ENCODE measurements around the gene TBC1D21.
A peak's percentile ranks its signal among the peaks of the same experiment; 100 is the strongest.

The TBC1D21 gene

DNA sequence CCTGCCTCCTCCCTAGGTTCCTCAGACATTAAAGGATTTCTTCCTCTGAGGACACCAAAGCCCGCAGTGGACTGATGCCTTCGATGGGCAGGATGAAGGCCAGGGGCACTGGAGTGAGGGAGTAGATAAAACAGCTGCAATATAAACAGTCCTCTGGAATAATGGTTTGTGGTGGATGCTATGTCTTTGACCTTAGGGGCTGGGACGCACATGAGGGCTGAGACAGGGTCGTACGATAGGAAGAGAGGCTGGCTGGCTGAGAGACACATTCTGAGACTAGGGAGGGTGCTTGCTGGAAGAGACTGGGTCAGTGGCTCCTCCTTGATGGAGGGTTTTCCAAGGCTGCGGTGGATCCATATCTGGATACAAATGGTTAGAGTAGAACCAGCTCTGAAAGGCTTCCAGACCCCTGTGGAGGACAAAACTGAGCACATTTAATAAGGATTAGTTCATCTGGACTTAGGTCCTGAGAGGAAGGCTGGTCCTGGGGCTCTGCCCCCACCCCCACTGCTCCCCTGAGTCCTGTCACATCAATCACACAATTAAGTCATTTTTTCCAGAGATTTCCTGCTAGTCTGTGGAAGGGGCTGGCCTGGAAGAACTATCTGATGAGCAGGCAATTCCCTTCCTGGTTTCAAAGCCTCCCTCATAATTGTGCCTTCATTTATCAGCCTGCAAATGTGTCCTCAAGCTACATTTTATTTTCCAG lies 15.8 kb downstream of the TBC1D21 start:
- no peak for DNase-seq (ENCODE audit: low read depth)

DNA sequence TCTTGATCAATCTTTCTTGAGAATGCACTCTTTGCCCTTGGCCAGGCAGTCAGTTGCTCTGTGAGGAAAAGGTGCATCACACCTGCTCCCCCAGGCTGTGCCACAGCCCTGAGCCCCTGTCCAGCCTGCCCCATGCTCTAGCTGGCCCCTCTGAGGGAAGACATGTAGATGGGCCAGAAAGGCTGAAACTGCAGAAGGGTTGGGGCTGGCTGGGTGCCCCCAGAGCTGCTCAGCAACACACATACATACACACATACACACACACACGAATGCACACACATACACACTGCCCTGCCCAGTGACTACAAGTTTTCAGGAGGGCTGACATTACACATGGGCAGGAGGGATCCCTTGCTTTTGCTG lies 16.4 kb downstream of the TBC1D21 start:
- no peak for DNase-seq (ENCODE audit: low read depth)

DNA sequence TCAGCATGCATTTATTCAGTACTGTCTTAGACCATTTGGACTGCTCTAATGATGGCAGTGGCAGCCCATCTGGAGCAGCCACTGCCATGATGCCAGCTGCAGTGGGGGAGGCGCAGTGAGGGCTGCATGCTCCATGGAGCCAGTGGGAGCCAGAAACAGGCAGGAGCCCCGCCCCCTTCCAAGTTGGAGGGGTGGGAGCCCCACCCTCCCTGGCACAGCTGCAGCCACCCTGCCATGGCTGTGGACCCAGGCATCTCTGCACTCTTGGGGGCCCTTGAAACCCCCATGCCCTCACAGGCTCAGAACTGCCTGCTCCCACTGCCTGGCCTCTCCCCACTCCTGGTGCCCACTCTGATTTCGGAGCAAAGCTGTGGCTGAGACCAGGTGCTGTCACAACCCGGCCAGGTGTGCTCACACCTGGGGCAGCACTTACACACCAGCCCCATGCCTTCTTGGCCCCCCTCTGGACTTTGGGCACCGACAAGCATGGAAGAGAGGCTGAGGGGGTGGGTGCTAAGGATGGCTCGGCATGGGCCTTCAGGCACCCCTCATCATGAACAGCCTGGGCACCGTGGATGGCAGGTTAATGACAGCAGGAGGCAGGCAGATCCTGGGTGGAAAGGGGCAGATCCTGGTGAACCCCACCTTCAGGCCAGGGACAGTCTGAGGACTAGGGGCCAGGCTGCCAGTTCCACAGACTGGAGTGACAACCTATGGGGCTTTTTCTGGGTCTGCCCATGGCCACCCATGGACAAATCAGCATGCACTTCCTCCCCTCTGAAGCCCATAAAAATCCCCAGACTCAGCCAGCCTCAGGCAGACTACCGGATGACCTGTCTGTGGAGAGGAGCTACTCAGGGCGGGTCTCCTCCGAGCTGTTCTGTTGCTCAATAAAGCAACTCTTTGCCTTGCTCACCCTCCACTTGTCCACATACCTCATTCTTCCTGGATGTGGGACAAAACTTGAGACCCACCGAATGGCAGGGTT lies 18.3 kb downstream of the TBC1D21 start:
- no peak for DNase-seq (ENCODE audit: low read depth)

DNA sequence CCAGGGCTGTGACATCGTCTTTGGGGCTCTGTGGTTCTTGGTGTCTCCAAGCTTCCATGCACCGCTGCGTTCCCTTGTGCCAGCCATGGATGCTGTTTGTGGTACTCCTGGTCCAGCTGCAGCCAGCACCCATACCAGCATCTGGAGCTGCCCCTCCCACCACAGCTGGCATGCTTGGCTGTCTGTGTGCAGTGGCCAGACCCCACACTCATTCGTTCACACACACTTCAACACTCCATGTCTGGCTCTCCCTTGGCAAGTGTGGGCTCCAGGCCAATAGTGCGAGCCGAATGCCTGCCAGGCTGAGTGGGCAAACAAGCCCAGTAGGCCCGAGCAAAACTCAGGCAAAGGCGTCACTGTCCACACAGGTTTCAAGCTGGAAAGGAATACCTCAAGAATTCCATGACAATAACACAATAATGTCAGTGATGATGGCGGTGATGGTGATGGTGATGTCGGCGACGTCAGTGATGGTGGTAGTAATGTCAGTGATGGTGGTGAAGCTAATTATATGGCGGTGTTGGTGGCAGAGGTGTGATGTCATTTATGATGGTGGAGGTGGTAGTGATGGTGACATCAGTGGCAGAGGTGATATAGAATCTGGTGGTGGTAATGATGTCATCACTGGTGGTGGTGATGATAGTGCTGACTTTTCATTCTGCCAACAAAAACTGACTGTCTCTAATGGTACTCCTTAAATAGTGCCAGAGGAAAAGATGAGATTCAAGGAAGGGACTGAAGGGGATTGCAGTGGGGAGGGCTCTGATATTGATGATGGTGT lies 19.3 kb downstream of the TBC1D21 start:
- DNase-seq (ENCODE audit: low read depth): no peak

DNA sequence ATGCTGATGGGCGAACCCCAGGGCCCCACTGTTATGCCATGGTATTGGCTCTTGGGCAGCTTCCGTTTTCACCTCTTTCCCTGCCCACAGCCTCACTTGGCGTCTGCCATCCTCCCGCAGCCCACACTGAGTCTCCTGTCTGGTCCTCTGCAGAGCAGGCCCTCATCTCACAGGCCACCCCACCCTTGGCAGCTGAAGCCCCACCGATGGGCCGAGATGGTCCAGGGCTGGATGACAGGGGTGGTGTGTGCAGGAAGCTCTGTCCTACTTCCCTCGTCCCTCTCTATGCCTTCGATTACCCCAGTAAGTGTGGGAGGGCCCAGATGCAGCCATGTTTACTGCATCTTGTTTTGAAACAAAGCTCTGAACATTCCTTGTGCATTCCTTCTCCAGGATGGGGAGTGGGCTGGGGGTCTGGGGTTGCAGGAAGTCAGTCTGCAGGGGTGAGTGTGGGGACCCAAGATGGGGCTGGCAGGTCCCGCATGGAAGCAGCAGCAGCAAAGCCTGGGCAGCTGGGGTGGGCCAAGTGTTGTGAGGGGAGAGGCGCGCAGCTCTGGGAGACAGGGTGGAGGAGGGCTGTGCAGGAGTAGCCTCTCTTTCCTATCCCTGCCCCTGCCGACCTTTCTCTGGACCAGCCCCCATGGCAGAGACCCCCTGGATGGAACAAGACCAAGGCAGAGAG lies 20.9 kb downstream of the TBC1D21 start:
- no peak for DNase-seq (ENCODE audit: low read depth)

DNA sequence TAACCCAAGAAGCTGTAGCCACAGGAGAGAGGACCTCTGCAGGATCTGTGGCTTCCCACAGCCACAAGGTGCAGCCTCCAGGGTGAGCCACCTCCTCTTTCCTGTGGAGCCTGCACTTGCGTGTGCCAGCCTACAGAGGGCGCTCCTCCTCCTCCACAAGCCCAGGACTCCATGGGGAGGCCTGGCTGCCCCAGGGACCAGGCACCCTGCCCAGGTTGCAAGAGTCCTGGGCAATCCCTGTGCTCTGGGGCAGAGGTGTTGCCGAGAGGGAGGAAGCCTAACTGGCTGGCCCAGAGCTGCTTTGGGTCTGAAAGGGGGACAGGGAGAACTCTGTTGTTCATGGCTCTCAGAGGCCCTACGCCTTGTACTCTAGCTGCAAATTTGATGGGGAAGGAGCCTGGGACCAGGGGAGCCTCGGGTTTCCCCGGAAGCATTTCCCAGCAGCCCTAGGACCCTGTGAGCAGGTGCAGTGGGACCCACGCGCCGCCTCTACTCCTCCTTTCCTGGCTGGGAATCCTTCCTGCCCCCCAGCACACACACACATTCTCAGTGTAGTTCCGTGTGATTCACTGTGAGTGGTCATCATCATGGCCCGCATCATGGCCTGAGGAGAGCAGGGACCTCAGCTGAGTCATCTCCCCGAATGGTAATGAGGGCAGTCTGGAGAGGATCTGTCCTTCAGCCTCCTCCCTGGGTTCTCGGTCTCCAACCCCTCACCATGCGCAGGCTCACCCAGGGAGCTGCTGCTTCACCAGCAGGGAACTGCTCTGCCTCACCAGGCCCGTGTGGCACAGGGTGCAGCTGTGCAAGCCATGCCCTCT lies 24.3 kb downstream of the TBC1D21 start:
- peak; percentile 15 for DNase-seq (ENCODE audit: low read depth)

DNA sequence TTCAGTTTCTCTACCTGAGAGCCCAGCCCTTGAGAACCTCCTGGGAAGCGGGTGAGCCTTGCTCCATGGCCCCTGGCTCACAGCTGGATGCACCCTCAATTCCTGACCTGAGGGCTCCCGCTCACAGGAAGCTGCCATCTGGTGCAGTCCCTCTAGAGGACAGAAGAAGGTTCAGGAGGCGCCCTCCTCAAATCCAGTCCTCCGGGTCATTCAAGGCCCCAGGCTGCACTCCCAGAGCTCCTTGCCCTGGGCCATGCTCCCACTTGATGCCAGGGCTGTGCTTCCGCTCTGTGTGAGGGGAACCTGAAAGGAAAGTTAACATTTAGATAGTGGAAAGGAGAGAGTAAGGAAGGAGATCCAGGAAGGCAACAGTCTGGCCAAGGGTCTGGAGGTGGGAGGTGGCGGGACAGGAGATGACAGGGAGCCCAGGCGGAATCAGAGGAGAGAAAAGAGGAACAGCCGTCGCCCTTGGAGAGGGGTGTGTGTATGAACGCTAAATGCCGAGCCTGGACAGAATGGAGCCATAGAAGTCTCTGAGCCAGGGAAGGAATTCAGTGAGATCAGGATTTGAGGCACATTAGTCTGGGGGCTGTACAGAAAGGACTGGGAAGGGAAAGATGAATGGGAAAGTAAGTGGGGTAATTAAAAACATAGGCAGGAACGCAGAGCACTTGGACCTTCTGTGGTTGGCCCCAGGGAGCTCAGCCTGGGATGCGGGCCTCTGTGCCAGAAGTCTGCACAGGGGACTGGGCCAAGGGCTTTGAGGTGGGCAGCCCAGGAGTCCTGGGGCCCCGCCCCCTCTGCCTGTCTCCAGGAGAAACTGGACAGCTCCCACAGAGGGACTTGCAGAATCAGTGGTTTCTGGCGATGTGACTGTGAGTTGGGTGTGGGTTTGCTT lies 26.1 kb downstream of the TBC1D21 start:
- DNase-seq (ENCODE audit: low read depth): no peak

DNA sequence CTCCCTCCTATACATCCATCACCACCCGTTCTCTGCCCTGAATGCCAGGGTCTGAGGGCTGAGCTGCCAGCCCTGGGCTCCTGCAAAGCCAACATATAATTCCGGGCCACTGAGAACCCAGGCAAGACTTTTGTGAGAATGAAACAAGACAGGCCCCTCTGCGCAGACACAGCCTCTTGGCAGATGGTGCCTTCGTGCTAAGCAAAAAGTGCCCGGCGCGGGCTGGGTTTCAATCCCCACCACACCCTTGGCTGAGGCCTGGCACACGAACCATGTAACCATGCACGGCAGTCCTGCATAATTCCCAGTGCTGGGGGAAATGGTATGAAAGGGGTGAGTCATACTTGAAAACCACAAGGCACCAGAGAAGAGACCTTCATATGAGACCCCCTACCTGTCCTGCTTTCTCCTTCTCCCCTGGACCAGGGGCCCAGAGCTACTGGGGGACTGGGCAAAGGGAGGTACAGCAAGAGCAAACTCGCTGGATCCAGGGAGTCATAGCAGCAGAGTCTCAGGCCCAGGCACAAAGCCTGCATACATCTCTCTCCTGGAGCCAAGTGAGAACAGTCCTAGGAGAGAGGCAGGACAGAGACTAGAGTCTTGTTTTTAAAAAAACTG lies 26.8 kb downstream of the TBC1D21 start:
- DNase-seq (ENCODE audit: low read depth): no peak

DNA sequence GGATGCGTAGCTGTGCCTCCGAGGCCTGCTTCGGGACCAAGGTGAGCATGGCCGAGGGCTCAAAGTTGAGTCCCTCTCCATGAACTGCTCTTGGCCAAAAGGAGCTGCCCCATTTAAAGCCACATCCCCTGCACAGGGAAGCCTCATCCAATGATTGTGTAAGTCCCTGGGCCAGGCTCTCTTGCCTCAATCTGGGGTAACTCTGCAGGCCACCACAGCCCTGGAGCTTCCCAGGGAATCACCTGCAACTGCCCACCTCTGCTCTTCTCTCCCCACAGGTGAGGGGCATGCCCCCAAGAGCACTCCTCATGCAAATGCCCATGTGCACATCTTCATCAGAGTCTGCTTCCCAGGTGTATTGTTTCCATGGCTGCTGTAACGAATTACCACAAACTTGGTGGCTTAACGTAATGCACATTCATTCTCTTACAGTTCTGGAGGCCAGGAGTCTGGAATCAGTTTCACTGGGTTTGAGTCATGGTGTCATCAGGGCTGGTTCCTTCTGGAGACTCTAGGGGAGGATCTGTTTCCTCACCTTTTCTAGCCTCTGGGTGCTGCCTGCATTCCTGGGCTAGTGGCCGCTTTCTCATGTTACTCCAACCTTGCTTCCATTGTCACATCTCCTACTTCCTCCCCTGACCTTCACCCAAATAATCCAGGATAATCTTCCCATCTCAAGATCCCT lies 27.9 kb downstream of the TBC1D21 start:
- no peak for DNase-seq (ENCODE audit: low read depth)

DNA sequence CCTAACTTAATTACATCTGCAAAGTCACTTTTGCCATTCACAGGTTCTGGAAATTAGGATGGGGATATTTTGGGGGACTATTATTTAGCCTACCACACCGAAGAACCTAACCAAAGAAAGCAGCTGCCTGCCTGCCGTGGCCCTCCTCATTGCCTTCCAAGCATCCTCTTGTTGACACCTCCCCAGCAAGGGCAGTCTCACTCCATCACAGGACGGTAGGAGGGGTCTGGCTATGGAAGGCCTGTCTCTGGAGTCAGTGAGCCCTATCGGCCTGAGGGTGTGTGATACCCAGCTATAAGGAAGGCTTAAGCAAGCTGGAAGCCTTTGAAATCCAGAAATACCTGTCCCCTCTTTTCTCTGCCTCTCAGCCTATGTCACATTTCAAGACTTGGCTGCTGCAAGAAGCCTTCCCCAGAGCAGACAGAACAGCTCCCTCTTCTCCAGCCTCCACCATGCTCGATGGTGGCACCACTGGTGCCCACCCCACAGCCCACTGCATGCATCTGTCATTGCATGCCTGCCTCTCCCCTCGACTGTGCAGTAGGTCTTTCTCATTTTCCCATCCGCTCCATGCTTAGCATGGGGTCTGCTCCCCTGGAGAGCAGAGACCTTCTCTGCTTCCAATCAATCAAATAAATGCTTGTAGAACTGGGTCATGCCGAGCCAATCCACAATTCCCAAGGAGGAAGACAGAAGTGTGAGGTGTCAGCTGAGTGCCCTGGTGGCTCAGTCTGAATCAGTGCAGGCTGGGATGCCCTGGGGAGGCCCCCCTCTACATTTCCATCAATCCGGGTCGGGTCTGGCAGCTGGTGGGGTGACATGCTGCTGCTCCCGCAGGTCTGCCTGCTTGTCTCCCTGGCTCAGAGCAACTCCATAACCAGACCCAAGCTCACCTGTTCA lies 29.0 kb downstream of the TBC1D21 start:
- DNase-seq (ENCODE audit: low read depth): no peak

DNA sequence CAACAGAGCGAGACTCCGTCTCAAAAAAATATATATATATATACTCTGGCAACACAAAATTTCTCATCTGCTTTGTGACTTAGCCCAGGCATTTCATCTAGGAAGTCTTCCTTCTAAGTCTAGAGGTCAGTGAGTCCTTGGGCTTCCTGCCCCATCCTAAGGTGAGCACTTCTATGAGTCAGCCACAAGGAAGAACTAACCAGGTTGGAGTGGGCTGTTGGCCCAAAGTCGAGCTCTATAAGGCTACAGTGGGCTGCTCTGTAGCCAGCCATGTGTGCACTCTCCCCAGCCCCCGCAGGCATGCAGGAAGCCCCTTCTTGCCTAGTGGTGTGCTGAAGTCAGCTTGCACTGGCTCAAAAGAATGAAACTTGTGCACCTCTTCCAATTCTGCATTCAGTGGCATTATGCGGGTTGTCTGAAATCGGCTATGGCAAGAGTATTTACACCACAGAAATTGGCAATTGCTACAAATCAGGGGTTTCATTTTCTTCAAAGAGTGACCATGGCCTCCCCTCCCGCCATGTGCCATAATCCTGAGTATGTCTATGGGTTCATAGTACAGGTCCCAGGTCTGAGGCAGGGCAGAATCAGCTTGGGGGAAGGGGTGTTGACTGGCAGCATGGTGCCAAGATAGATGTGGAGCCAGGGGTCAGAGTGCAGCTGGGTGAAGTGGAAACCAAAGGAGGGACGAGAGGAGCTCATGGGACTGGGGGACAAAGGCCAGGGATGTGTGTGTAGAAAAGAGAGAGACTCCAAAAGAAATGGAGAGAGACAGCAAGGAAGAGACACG lies 30.9 kb downstream of the TBC1D21 start:
- no peak for DNase-seq (ENCODE audit: low read depth)

DNA sequence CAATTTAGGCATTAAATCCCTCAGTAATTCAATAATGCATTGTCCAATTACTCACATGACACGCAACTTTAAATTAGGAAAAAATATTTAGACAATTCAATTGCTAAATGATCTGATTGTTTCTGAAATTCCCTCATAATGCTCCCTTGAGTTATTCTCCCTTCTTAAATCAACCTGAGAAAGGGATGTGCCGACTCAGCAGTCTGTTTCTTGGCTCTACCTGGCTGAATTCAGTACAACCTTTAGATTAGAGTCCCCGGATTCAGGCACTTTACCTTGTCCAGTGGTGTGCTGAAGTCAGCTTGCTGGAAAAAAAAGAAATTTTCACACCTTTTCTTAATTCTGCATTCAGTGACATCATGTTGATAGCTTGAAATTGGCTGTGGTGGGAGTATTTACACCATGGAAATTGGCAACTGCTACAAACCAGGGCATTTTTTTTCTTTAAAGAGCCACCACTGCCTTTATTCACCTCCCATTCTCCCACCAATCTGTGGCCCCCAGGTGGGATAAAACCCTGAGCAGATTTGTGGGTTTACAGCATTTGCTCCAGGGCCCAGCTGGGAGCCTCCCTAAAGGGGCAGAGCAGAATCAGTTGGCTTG lies 32.0 kb downstream of the TBC1D21 start:
- no peak for DNase-seq (ENCODE audit: low read depth)

DNA sequence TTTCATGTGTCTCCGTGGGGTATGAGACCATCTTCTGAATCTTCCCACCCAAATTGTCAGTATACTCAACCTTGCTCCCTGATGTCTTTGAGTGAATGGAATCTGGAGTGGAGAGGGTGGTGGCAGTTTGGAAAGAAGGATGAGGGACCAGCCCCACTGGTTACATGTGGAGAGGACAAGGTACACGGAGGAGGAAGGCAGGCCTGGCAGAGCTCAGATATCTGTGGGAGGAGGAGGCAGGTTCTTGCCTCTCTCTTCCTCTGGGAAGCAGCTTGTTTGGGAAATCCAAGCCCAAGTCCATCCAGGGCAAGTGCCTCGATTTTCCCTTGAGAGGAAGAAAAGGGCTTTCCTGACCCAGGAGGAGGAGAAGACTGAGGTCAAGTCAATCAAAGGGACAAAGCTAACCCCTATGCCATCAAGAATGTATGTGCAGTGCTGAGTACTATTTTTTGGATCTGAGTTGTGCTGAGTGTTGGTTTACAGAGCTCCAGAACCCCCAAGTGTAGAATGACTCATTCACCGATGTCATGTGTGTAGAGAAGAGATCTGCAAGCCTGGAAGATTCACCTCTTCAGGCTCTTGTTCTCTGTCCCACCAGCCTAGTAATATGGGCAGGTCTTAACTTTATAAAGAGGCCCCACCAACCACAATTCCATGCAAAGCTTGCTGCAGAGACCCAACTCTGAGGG lies 33.1 kb downstream of the TBC1D21 start:
- no peak for DNase-seq (ENCODE audit: low read depth)

DNA sequence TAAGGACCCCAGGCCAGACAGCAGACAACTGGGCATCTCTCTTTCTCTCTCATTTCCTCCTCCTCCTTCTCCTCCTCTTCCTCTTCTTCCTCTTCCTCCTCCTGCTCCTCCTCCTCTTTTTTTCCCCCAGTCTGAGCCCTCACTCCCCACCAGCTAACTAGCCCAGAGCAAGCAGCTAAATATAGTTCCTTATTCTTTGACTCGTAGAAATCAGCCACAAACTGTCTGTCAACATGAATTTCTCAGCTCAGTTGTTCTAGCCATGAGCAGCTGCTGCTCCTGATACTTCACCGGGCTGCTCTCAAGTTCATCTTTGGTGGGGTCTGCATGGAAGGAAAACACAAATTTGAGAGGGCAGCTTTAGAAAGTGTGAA lies 33.7 kb downstream of the TBC1D21 start:
- DNase-seq (ENCODE audit: low read depth): no peak

DNA sequence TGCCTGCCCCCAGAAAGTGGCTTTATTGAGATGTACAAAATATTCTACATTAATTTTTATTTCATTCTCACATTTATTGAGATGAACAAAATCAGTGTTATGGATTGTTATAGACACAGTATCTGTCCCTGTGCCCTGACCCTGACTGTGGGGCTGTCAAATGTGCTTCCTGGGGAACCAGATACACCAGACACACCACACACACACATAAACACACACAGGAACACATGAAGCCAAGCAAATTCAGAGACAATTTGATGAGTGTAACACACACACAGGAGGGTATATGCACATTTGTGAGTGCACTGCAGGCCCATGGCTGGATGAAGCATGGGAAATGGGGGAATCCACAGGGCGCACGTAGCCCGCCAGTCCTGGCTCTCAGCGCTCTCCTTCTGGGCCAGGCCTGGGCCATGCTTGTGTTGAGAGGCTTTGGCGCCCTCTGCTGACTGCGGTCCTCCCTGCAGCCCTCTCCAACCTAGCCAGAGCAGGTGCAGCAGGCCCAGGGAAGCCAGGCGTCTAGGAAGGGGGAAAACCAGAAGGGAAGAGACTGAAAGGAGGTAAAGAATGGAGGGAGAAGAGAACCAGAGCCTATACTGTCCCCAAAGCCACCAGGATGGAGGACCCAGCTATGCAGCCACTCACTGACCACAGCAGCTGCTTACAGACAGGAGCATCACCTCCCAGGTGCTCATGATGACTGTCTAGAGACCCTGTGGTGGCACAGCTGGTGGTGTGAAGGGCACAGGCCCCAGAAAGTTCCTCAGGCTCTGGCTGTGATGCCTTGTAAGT lies 34.9 kb downstream of the TBC1D21 start:
- DNase-seq (ENCODE audit: low read depth): peak; percentile 60

DNA sequence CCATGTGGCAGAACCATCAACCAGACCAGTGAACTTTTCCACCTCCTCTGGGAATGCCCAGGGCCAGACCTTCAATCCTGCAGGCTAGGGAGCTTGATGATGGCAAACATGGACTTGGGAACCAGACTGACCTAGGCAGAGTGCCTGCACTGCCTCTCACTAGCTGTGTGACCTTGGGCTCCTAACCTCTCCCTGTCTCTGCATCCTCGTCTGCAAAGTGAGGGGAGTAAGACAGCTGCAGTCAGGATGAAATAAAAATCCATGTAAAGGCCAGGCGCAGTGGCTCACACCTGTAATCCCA lies 35.4 kb downstream of the TBC1D21 start:
- DNase-seq (ENCODE audit: low read depth): no peak
